ENCODE results near the gene ACP5.
"Not testable (repeated sequence)": the region's sequence is repeated elsewhere in the genome, so short reads cannot be mapped to it uniquely, and the experiment has no call there.

The ACP5 gene

GRCh38 chr19:11578258-11579142, 1.1 kb upstream of the ACP5 start:
- peak in 1 of 2 donors; percentile 12 for DNase-seq

GRCh38 chr19:11576227-11576626, 1.2 kb downstream of the ACP5 start:
- DNase-seq = no peak

- no peak for DNase-seq
Observed at GRCh38 chr19:11574689-11575088, 2.8 kb downstream of the ACP5 start.

GRCh38 chr19:11573763-11574162, 3.7 kb downstream of the ACP5 start:
- not testable (repeated sequence) for DNase-seq

- not testable (repeated sequence) for DNase-seq
Observed at GRCh38 chr19:11573354-11573753, 4.1 kb downstream of the ACP5 start.

GRCh38 chr19:11570039-11570462, 7.4 kb downstream of the ACP5 start:
- DNase-seq = no peak

- DNase-seq = no peak
Observed at GRCh38 chr19:11566164-11566563, 11.3 kb downstream of the ACP5 start.

- DNase-seq = not testable (repeated sequence)
Observed at GRCh38 chr19:11565649-11565980, 11.8 kb downstream of the ACP5 start.

GRCh38 chr19:11564082-11564807, 13.2 kb downstream of the ACP5 start:
- DNase-seq = not testable (repeated sequence)

GRCh38 chr19:11563532-11563931, 13.9 kb downstream of the ACP5 start:
- DNase-seq = no peak

GRCh38 chr19:11560404-11561051, 16.9 kb downstream of the ACP5 start:
- DNase-seq = peak; percentile 9 to 45

GRCh38 chr19:11558881-11559828, 18.3 kb downstream of the ACP5 start, which contains the start of gene ELOF1:
ELOF1 (minus strand) TSS chr19:11559230; CDS start chr19:11554347, 4,883 bp downstream.
- peak; percentile 96 to 97 for DNase-seq

GRCh38 chr19:11556634-11557420, 20.6 kb downstream of the ACP5 start:
- no peak for DNase-seq

GRCh38 chr19:11555246-11555645, 22.2 kb downstream of the ACP5 start:
- no peak for DNase-seq

- DNase-seq = no peak
Observed at GRCh38 chr19:11554160-11554559, 23.3 kb downstream of the ACP5 start.

GRCh38 chr19:11552666-11553372, 24.6 kb downstream of the ACP5 start:
- DNase-seq = no peak

- no peak for DNase-seq
Observed at GRCh38 chr19:11551603-11552235, 25.7 kb downstream of the ACP5 start.

GRCh38 chr19:11550265-11550664, 27.2 kb downstream of the ACP5 start:
- no peak for DNase-seq

- DNase-seq = no peak
Observed at GRCh38 chr19:11549386-11549953, 28.0 kb downstream of the ACP5 start.

All from hippocampal formation (tissue), 2 donors.